Right atrium auricular region (tissue), 2 donors: ENCODE results near the gene PIGH. TPM values are rescaled to one million over a fixed set of nuclear protein-coding genes. Genes with fewer than 3 reads are reported as not detected.

Experiments used
- DNase-seq: peaks from one replicate; pipeline ENCODE4 v3.0.0-alpha.2; 2019; ENCODE audit warnings: low spot score
- H3K27ac ChIP-seq, 2 donors: fragments of 200-600 bp; sonication (generic); 1 replicate in 1 of 2; 2 replicates in 1 of 2; pipeline ENCODE4 v1.5.1; 2016 to 2019
- H3K27me3 ChIP-seq, 2 donors: fragments of 200-600 bp; sonication (generic); one replicate each; pipeline versions ENCODE4 v1.5.1 to v1.6.0; 2017 to 2019
- H3K36me3 ChIP-seq: fragments of 200-600 bp; sonication (generic); one replicate; pipeline ENCODE4 v1.5.1; 2016
- H3K4me1 ChIP-seq, 2 donors: fragments of 200-600 bp; sonication (generic); one replicate each; pipeline versions ENCODE4 v1.5.1 to v1.6.0; 2017 to 2019
- H3K4me3 ChIP-seq, 2 donors: fragments of 200-600 bp; sonication (generic); 1 replicate in 1 of 2; 2 replicates in 1 of 2; pipeline ENCODE4 v1.5.1; 2017 to 2019; ENCODE audit warnings: mild to moderate bottlenecking in 1 of 2, moderate library complexity in 1 of 2
- H3K9me3 ChIP-seq, 2 donors: fragments of 200-600 bp; sonication (generic); one replicate each; pipeline ENCODE4 v1.5.1; 2019
- CTCF ChIP-seq, 2 donors: fragments of 200-600 bp; sonication (generic); IDR thresholded peaks; one replicate each; pipeline ENCODE4 v1.5.1; 2019; ENCODE audit warnings: antibody characterized with exemption in 2 of 2
- total RNA-seq, 2 donors: library from RNA; depleted of rRNA; stranded (reverse); fragments of >200 nt; gene quantifications; one replicate each; pipeline ENCODE4 v1.1.0, GENCODE V29; 2016

Gene PIGH
- total RNA-seq, 2 donors from 2014 or later: 13.8 to 15.3 TPM

DNA sequence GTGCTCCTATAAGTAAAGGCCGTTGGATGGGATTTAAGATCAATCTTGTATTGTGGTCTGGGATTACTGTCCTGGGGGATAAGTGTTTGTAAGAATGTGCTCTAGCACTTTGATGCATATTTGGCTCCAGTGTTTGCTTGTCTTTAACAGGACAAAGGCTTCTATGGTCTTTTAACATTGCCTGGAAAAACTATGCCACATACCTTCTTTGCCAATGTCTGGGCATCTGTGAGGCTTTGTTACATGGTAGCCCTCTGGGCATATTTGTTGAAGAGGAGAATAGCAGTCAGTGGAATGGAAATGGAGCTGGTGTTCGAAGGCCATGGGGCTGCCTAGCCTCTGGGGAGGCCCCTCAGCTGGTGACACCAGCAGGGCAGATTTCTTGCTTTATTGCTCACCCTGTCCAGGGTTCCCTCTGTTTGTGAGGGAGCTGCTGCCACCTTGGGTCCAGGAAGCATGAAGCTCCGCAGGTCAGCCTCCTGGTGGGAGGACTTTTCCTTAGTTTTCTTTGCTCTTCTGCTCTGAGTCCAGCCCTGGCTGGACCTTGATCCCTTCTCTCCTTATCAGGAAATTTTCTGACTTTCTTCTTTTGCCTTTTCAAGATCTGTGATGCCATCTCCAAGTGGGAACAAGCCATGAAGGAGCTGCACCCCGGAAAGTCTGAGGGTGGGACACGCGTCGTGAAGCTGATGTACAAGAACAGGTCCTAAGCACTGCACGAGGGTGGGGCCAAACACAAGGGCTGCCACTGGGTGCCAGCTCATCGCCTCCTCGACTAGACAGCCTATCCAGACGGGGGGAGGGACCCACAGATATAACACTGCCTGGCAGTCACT, 19.5 kb downstream of the PIGH start:
- DNase-seq: no peak
- no peaks in the 10 kb centered on the region for H3K4me1 ChIP-seq
- no peaks in the 10 kb centered on the region for H3K27me3 ChIP-seq
- no peaks in the 10 kb centered on the region for H3K9me3 ChIP-seq
- H3K36me3 ChIP-seq: no peaks in the 10 kb centered on the region
- no peak for TF ChIP-seq CTCF (IDR thresholded peaks at IDR 0.05)
- no peak overlapping the region for H3K27ac ChIP-seq
- no peak overlapping the region for H3K4me3 ChIP-seq

GRCh38 chr14:67579636-67580035, 20.4 kb downstream of the PIGH start:
- DNase-seq: no peak
- Histone ChIP-seq H3K9me3 (no peaks in the 10 kb centered on the region), H3K36me3 (no peaks in the 10 kb centered on the region), H3K27ac (no peak overlapping the region), H3K4me1 (no peaks in the 10 kb centered on the region), H3K4me3 (no peak overlapping the region), H3K27me3 (no peaks in the 10 kb centered on the region)
- no peak for TF ChIP-seq CTCF (IDR thresholded peaks at IDR 0.05)

DNA sequence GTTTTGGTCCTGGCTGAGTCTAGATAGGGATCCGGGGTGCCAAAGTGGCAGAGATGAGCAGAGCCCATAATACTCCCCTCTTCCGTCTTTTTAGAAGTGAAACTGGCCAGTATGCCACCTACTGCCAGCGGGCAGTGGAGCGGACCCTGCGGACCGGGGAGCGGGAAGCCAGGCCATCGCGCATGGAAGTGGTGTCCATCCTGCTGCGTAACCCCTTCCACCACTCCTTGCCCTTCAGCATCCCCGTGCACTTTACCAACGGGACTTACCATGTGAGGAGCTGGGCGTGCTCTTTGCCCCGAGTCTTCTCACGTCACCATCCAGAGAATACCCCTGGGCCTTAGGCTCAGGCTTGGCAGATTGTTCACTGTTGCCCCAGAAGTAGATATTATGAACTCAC, 21.0 kb downstream of the PIGH start:
- DNase-seq: no peak
- H3K27me3 ChIP-seq: no peaks in the 10 kb centered on the region
- no peak overlapping the region for H3K27ac ChIP-seq
- no peaks in the 10 kb centered on the region for H3K4me1 ChIP-seq
- TF ChIP-seq CTCF (IDR thresholded peaks at IDR 0.05): no peak
- no peaks in the 10 kb centered on the region for H3K36me3 ChIP-seq
- H3K9me3 ChIP-seq: no peaks in the 10 kb centered on the region
- no peak overlapping the region for H3K4me3 ChIP-seq

DNA sequence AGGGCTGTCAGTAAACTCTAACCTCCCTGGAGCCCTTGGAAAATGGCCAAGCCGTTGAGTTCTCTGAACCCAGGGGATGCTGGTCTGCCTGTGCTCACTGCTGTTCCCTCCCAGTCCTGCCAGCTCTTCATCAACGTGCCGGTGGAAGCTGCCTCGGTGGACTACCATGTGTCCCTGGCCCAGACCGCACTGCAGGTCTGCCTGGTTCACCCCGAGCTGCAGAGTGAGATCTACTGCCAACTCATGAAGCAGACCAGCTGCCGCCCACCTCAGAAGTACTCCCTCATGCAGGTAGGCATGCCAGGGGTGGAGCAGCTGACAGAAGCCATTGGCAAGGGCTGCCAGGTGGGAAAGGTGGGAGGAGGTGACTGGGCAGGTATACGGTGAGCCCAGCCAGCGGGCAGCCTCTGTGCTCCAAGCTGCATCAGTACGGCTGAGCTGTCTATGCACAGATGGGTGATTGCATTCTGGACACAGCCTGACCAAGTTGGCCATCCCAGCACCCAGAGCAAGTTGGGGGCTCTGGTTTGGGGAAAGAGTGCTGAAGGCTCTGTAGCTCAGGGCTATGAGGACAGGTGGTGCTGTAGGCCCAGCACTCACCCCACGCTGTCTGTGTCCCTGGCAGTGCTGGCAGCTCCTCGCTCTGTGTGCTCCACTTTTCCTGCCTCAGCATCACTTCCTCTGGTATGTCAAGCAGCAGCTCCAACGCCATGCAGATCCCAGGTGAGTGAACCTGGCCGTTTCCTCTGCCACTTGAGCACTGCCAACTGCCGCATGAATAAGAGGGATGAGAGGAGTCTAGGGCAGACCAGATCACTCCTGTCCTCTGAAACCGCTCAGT, 21.9 kb downstream of the PIGH start:
- no peak for DNase-seq
- H3K27me3 ChIP-seq: no peaks in the 10 kb centered on the region
- H3K36me3 ChIP-seq: no peaks in the 10 kb centered on the region
- no peak overlapping the region for H3K27ac ChIP-seq
- no peak overlapping the region for H3K4me3 ChIP-seq
- no peak for TF ChIP-seq CTCF (IDR thresholded peaks at IDR 0.05)
- H3K9me3 ChIP-seq: no peaks in the 10 kb centered on the region
- H3K4me1 ChIP-seq: no peaks in the 10 kb centered on the region

DNA sequence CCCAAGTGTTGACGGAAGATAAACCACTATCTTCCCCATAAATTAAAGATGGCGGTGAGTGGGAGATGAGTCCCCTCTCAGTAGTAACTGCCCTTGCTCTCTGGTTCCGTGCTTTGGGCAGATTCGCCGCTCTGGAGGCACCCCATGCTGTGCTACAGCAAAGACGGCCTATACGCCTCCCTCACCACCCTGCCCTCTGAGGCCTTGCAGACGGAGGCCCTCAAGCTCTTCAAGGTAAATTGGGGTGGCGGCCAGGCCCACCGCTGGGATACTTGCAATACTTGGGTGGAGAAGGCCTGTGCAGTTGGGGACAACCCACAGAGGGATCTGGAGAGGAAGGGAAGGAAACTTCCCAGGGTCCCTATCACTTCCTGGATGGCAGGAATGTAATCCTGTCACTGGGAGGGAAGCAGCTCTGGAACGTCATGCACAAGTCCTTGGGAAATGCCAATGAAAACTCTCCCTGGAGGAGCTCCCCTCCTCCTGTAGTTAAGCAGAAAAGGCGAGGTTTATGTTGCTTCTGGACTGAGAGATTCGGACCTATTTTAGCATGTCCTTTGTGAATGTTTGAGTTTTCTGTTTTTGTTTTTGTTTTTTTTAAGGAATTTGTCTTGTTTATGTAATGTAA, 22.8 kb downstream of the PIGH start:
- no peaks in the 10 kb centered on the region for H3K9me3 ChIP-seq
- TF ChIP-seq CTCF (IDR thresholded peaks at IDR 0.05): no peak
- no peaks in the 10 kb centered on the region for H3K27me3 ChIP-seq
- no peak overlapping the region for H3K27ac ChIP-seq
- no peak overlapping the region for H3K4me3 ChIP-seq
- H3K36me3 ChIP-seq: no peaks in the 10 kb centered on the region
- no peaks in the 10 kb centered on the region for H3K4me1 ChIP-seq
- DNase-seq: no peak
